Left renal pelvis (tissue), 4 donors: Measurements from ENCODE around the gene OR2J3. TPM values are rescaled to one million over a fixed set of nuclear protein-coding genes. Genes with fewer than 3 reads are reported as not detected.
"Not testable (repeated sequence)": the region's sequence is repeated elsewhere in the genome, so short reads cannot be mapped to it uniquely, and the experiment has no call there.

Experiments used
- DNase-seq, 4 donors: peaks; one replicate each; pipeline ENCODE4 v3.0.0-alpha.2; 2013; ENCODE audit warnings: low read depth in 4 of 4, low spot score in 3 of 4
- polyA plus RNA-seq, 4 donors: library from polyadenylated mRNA; unstranded; fragments of 120-200 nt; gene quantifications; one replicate each; pipeline ENCODE4 v1.2.1, GENCODE V29; 2013; ENCODE audit not compliant: insufficient read length in 4 of 4

OR2J3 gene
- not detected for polyA plus RNA-seq

GRCh38 chr6:29107758-29108157 lies at the start of gene OR2J3:
TSS of gene OR2J3 (plus strand) at chr6:29108058. CDS start at chr6:29111891, 3,833 bp downstream.
- no peak for DNase-seq

DNA sequence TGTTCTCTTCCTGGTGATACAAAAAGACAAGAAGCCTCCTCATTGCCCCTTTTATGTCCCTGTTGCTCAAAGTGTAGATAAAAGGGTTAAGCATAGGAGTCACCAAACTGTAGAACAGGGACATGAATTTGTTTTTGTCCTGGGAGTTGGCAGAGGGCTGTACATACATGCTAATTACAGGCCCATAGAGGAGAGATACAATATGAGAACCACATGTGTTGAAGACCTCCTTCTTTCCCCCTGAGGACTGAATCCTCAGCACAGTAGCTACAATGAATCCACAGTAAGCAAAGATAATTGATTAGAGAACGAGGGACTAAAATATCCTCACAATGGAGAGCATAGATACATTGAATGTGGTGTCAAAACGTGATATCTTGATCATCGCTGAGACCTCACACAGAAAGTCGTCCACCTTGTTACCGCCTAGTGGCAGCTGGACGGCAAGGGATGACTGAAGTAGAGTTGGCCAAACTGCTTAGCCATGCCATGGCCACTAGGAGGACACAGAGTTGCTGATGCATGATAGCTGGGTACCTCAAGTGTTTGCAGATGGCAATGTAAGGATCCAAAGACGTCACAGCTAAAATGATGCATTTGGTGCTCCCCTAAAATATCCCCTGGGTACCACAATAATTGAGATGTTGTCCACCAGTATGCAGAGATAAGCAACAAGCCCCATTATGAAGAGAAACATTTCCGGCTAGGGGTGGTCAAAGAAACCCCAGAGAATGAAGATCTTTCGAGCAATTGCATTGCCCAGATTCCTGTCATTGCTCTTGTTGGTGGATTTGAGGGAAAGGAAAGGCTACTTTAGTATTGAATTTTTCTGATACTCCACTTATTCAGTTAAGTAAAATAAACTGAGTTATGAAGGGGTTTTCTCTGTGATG lies 35.8 kb upstream of the OR2J3 start:
- DNase-seq: peak in 1 of 4 donors; percentile 1

GRCh38 chr6:29079203-29079602 lies 28.7 kb upstream of the OR2J3 start:
- no peak for DNase-seq

DNA sequence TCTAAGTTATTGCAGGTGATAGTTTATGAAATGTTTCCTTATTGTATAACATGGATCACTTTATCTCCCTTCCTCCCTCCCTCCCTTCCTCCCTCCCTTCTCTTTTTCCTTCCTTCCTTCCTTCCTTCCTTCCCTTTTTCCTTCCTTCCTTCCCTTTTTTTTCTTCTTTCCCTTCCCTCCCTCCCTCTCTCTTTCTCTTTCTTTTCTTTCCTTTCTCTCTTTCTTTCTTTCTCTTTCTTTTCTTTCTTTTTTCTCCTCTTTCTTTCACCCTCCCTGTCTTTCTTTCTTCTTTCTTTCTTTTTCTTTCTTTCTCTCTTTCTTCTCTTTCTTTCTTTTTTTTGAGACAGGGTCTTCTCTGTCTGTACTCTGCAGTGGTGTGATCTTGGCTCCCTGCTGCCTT lies 26.5 kb upstream of the OR2J3 start:
- no peak for DNase-seq

GRCh38 chr6:29082457-29082856 lies 25.4 kb upstream of the OR2J3 start:
- DNase-seq: no peak

- no peak for DNase-seq
Observed at GRCh38 chr6:29087213-29087612, 20.6 kb upstream of the OR2J3 start, which contains the start of gene OR2B3. TSS of gene OR2B3 (minus strand) at chr6:29087313. CDS start at chr6:29087248, 65 bp downstream.

GRCh38 chr6:29092957-29093356 lies 14.9 kb upstream of the OR2J3 start:
- no peak for DNase-seq

DNA sequence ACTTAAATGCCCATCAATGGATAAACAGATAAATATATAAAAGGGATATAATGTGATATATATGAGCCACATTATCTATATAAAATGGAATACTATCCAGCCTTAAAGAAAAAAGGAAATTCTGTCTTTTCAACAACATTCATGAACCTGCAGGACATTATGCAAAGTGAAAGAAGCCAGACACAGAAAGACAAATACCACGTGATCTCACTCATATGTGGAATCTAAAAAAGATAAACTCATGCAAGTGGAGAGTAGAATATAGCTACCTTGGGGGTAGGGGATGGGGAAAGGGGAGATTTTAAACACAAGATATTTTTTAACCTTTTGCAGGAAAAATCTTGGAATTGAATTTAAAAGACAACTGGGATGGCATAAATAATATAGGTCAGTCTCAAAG lies 10.1 kb upstream of the OR2J3 start:
- no peak for DNase-seq

- no peak for DNase-seq
Observed at GRCh38 chr6:29099190-29099589, 8.7 kb upstream of the OR2J3 start, which contains the start of gene OR2J1. TSS of gene OR2J1 (plus strand) at chr6:29099490. CDS start at chr6:29100943, 1,453 bp downstream.

- DNase-seq: no peak
Observed at GRCh38 chr6:29112135-29112534, 4.3 kb downstream of the OR2J3 start.

DNA sequence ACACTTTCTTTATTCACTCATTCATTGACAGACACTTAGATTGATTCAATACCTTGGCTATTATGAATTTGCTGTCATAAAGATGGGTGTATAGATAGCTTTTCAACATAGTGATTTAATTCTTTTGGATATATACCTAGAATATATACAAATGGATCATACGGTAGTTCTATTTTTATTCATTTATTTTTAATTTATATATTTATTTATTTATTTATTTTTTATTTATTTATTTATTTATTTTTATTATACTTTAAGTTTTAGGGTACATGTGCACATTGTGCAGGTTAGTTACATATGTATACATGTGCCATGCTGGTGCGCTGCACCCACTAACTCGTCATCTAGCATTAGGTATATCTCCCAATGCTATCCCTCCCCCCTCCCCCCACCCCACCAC lies 7.1 kb downstream of the OR2J3 start:
- not testable (repeated sequence) for DNase-seq

DNA sequence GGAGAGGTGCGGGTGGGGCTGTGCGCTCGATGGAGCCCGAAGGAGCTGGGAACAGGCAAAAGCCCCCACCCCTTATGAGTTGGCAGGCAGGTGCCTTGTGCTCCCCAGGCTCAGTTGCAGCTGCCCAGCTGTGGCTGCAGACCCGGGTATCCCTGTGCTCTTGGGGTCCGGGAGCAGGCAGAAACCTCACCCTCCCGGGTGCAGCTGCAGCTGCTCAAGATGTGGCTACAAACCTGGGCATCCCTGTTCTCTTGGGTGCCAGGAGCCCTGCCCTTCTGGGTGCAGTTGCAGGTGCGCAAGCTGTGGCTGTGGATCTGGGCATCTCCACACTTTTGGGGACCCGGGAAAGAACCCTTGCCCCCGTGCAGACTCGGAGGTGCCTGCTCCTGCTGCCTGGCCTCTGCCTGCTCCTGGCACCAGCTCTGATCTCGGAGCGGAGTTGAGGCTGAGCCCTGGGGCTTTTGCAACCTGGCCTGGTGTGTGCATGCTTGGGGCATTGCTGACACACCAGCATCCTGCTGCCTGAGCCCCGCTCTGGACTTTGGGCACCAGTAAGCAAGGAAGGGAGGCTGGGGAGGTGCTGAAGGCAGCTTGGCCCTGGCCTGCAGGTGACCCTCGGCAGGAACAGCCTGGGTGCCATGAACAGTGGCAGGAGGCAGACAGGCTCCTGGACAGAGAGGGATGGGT lies 21.6 kb downstream of the OR2J3 start:
- DNase-seq: no peak

DNA sequence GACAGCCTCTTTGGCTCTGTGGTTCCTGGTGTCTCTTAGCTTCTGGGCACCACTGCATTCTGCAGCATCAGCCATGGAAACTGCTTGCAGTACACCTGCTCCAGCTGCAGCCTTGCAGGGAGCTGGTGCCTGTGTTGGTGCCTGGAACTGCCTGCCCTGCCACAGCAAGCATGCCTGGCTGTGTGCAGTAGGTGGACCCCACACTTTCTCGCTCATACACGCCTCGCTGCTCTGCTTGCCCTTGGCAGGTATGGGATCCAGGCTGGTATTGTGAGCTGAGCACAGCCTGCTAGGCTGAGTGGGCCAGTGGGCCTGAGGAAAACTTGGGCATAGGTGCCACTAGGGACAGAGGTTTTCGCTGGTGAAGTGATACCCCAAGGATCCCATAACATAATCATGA lies 22.8 kb downstream of the OR2J3 start:
- no peak for DNase-seq

DNA sequence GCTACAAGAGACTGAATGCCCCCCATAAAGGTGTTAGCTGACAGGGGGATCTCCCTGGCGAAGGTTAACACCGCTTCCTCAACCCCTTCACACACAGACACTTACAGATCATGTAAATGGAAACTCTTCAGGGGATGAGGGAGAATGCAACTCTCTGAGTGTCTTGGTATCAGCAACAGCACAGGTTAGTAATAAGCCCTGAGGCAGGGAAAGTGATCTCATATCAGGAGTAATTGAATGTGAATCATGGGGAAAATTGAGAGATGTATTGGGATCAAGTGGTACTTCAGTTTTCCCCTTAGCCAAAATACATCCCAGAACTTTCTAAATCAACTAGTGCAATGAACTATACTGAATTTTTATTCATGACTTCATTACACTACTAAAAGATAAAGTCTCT lies 23.8 kb downstream of the OR2J3 start:
- no peak for DNase-seq

- DNase-seq: no peak
Observed at GRCh38 chr6:29137724-29138123, 29.9 kb downstream of the OR2J3 start.

DNA sequence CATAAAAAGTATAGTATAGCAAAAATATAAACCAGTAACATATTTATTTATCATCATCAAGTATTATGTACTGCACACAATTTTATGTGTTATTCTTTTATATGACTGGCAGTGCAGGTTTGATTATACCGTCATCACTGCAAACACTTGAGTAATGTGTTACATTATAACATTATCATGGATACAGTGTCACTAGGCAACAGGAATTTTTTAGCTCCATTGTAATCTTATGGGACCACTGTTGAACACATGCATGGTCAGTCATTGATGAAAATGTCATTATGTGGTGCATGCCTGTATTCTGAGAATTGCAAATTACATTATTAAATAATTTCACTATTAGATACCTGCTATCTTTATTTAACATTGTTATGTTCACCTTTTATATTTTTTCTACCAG lies 33.7 kb downstream of the OR2J3 start:
- no peak for DNase-seq

DNA sequence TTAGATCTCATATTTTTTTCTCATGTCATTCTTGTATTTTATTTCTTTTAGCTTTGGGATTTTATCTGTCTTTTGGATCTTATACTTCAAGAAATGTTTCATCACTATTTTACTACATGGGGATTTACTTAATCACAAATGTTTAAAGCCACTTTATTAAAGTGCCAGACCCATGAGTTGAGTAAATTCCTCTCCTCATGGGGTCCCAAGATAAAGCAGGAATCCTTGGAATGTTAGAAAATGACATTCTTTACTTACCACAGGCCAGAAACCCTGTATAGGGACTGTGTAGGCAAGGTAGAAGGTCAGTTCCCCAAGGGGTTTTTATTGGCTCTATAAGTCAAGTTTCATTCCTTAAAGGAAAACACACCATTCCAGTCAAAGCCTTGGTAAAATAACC lies 34.5 kb downstream of the OR2J3 start:
- DNase-seq: no peak

GRCh38 chr6:29146179-29146578 lies 38.3 kb downstream of the OR2J3 start:
- DNase-seq: no peak

- DNase-seq: no peak
Observed at GRCh38 chr6:29147074-29147473, 39.2 kb downstream of the OR2J3 start.

GRCh38 chr6:29149444-29149843 lies 41.6 kb downstream of the OR2J3 start:
- DNase-seq: not testable (repeated sequence)

- no peak for DNase-seq
Observed at GRCh38 chr6:29153083-29153482, 45.2 kb downstream of the OR2J3 start.

GRCh38 chr6:29155182-29155581 lies 47.3 kb downstream of the OR2J3 start:
- not testable (repeated sequence) for DNase-seq
